GM12872 (cell line): ENCODE measurements around the gene KSR2.

Experiments used
- TF ChIP-seq, protein P1 (sequence below): IDR thresholded peaks from 3 replicates; pipeline ENCODE4 v1.5.1; 2011; ENCODE audit warnings: low read depth, mild to moderate bottlenecking, low read length, moderate library complexity; ENCODE audit not compliant: insufficient read depth

Gene KSR2

GRCh38 chr12:117980616-117981015, 11.8 kb upstream of the KSR2 start:
- TF ChIP-seq, protein P1, sequence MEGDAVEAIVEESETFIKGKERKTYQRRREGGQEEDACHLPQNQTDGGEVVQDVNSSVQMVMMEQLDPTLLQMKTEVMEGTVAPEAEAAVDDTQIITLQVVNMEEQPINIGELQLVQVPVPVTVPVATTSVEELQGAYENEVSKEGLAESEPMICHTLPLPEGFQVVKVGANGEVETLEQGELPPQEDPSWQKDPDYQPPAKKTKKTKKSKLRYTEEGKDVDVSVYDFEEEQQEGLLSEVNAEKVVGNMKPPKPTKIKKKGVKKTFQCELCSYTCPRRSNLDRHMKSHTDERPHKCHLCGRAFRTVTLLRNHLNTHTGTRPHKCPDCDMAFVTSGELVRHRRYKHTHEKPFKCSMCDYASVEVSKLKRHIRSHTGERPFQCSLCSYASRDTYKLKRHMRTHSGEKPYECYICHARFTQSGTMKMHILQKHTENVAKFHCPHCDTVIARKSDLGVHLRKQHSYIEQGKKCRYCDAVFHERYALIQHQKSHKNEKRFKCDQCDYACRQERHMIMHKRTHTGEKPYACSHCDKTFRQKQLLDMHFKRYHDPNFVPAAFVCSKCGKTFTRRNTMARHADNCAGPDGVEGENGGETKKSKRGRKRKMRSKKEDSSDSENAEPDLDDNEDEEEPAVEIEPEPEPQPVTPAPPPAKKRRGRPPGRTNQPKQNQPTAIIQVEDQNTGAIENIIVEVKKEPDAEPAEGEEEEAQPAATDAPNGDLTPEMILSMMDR: no peak

DNA sequence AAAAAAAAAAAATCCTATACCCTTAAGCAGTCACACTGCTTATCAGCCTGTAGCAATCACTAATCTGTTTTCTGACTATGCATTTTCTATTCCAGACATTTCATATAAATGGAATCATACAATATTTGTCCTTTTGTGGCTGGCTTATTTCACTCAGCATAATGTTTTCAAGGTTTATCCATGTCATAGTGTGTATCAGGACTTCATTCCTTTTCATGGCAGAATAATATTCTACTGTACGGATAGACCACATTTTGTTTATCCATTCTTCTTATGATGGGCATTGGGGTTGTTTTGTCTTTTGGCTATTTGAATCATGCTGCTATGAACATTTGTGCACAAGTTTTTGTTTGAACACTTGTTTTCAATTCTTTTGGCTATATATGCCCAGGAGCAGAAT, 8.6 kb upstream of the KSR2 start:
- TF ChIP-seq, protein P1: no peak

DNA sequence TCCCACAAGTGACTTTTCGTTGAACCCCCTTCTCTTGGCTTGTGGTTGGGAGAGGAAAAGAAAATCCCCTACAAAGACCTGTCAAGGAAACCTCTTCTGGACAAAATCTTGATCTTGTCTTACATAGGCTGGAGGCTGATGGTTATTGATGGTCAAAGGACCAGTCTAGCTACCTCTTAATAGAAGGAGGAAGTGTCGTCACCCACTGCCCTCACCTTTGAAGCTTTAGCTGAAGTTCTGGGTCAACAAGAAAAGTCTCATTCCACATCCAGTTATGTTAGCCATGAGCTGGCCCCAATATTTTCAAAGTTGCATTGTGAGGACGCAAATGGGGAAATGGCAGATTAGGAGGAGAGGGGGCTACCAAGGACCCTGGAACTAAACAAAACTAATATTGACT, 6.2 kb upstream of the KSR2 start:
- TF ChIP-seq, protein P1: no peak

- TF ChIP-seq, protein P1: no peak
Measured at GRCh38 chr12:117972301-117972700, 3.5 kb upstream of the KSR2 start.

DNA sequence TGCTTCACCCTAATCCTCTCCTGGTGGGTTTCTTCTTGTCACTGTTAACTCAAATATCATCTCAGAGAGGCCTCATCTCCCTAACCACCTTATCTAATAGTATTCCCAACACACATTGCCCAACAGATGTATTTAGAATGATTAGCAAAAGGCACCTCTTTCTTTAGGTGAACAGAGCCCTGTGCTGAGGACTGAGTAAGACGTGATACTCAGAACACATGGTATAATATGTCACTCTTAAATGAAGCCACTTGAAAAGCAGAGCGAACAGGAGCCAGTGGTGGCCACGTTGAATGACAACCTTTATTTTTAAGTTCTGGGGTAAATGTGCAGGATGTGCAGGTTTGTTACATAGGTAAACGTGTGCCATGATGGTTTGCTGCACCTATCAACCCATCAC, 1.5 kb upstream of the KSR2 start:
- TF ChIP-seq, protein P1: no peak

DNA sequence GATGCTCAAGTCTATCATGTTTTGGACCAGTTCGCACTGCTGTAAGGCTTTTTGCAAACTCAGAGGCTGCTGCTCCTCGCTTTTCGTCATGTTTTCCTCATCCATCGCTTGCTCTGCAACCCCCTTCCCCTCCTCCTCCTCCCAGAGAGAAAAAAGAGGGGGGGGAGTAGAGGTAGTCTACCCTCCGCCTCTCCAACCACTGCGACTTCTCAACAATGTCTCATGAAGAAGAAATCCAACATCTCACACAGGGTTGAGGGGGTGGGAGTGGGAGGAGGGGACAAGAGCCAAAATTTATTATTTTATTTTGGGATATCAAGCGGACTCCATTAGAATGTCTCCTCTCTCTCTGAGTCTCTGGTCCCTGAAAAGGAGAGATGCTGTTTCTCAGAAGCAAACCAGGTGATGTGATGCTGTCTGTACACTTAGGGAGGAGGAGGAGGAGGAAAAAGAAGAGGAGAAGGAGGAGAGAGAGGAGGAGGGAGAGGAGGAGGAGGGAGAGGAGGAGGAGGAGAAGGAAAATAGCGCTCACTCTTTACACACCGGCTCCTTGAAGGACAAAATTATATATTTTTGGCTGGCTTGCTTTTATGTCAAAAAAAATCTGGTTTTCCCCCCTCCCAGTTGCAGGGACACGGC, 520 bp downstream of the KSR2 start:
- TF ChIP-seq, protein P1: no peak

GRCh38 chr12:117967512-117967911, 1.3 kb downstream of the KSR2 start:
- TF ChIP-seq, protein P1: no peak
